H4 (cell line): ENCODE measurements around the gene TENM4. TPM values are rescaled to one million over a fixed set of nuclear protein-coding genes. Genes with fewer than 3 reads are reported as not detected.
A peak's percentile ranks its signal among the peaks of the same experiment; 100 is the strongest.

ENCODE experiments used
- DNase-seq: peaks from one replicate; pipeline ENCODE4 v3.0.0-alpha.2; 2015; ENCODE audit warnings: low spot score
- total RNA-seq: library from RNA; depleted of rRNA; stranded (reverse); fragments of >200 nt; shearing (Covaris generic); gene quantifications from 2 replicates; pipeline ENCODE4 v1.2.3, GENCODE V29; 2014; rRNA removed

The TENM4 gene
- 0.31 and 0.82 TPM in 2 replicates for total RNA-seq

GRCh38 chr11:79440571-79441460 lies at the start of gene TENM4:
Gene TENM4 (minus strand): TSS chr11:79441030. CDS start chr11:79069944, 371,086 bp downstream.
- DNase-seq, result peak; percentile 37

DNA sequence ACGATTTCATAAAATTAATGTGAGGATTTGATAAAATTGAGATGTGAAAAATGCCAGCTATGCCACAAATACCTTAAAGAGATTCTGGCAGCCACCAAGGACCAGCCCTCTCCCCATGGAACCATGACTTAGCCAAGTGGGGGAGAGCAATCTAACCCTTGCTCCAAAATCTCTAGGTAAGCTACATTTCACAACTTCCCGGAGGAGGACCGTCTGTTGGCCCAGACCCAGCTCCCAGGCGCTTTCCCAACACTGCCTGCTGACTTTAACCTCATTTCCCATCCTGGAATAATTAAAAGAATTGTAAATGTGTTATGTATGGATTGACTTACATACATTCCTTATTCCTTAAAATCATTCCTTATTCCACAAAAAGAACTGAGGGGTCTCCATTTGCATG lies 47.5 kb upstream of the TENM4 start:
- no peak for DNase-seq

DNA sequence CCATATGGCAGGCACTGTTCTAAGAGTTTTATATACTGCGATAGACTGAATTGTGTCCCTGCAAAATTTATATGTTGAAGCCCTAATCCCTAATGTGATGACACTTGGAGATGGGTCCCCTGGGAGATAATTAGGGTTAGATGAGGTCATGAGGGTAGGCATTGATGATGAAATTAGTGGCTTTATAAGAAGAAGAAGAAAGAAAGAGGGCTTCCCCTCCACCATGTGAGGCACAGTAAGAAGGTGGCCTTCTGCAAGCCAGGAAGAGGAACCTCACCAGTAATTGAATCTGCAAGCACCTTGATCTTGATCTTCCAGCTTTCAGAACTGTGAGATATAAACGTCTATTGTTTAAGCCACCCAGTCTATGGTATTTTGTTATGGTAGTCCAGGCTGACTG lies 46.6 kb upstream of the TENM4 start:
- no peak for DNase-seq

- DNase-seq, result no peak
Measured at GRCh38 chr11:79486242-79486984, 45.6 kb upstream of the TENM4 start.

DNA sequence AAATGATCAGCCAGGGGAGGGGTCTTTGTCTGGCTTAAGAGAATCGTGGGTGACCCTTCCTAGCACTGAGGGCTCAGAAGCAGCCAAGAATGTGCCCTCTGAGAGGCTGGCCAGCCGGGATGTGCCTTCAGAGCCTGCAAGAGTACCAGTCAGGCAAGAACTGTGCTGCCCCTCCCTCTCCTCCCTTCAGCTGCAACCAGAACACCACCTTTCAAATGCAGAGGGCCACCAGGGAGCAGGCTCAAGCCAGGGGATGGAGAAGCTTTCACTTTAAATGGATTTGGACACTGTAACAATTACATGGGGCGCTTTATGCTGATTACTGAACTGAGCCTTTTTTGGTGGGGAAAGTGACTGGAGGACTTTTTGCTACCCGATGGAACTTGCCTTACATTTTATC lies 44.9 kb upstream of the TENM4 start:
- no peak for DNase-seq

GRCh38 chr11:79484872-79485271 lies 44.0 kb upstream of the TENM4 start:
- DNase-seq, result no peak

DNA sequence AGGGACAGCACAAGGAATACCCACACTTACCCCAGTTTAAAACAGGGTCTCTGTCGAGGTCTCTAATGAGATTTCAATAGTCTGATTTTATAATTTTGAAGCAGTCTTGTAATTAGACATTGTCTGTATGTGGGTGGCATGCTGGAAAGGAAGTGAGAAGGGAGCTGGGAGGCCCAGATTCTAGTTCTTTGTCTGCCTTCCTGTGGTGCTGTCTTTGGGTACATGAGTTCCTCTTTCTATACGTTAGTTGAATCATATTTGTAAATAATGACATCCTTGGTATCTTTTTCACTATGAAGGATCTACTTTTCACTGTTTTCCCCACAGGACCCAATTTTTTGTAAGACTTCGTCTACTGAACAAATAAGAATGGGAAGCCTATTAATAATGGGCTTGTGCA lies 42.0 kb upstream of the TENM4 start:
- DNase-seq, result no peak

- DNase-seq, result no peak
Measured at GRCh38 chr11:79481795-79482194, 41.0 kb upstream of the TENM4 start.

DNA sequence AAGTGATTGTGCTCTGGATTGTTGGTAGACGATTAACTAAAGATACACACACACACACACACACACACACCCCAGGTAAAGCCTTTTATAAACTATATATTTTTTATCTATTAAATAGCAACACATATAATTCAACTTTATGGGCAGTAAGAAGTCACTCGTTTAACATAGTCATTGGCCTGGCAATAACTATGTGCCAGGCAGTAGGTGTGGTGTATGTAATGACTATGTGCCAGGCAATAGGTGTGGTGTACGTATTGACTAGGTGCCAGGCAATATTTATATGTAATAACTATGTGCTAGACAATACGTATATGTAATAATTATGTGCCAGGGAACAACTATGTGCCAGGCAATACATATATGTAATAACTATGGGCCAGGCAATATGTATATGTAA lies 40.0 kb upstream of the TENM4 start:
- no peak for DNase-seq

DNA sequence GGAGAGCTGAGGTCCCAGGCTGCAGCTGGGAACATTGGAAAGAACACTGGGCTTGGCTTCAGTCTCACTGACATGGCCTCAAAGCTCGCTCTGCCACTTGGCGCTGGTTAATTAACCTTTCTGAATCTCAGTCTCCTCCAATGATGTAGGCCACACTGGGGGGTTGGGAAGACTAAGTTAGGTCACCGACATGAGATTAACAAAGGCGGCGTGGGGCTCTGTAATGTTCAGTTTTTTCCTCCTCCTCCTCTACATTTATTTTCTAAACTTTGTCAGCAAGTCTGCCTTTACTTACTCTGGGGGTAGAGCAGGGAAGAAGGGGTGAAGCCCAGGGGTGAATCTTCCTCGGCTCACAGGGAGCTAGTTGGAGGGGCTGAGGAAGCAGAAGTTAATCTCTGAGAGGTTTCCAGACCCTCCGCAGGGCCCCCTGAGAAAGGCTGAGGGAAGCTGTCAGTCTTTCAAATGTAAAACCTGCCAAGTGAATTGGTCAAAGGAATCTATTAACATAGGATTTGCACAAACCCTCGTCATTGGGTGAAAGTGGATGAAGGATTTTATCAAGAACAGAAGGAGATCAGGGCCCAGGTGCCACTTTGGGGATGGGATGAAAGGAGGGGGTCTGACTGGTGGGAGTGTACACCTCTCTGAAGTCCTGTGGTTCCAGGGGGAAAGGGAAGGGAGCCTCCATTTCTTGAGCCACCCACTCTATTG lies 32.1 kb upstream of the TENM4 start:
- no peak for DNase-seq

DNA sequence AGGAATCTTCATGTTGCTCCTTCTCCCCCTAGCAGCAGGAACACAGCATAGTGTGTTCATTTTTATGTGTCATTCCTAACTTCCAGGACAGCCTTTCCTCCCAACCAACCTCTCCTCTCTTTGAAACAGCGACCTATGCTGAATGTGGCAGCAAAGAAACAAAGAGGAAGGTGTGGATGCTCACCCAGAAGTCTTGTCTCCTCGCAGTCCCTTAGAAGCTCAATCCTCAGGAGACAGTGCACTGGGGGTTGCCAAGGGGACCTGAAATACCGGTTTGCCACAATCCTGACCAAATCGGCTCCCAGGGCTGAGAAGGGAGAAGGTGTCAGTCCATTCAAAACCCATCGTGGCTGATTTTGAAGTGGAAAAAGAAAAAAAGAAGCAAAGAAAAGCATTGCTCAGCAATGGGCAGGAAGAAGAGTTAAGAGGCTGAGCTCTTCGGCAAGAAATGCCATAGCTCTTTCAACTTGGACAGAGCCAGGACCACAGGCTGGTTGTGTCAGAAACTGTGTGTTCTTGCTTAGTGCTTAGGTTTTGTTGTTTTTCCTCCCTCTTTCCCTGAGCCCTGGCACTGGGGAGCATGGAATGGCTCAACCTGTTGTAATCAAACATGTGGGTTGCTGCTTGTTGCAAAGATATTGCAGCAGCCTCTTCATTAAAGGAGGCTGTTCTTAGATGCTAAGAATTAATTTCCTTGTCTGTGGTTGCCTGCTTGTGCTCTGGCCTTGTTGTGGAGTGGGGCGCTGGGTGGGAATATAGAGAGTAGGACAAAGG lies 30.4 kb upstream of the TENM4 start:
- DNase-seq, result no peak

GRCh38 chr11:79470161-79470560 lies 29.3 kb upstream of the TENM4 start:
- no peak for DNase-seq

DNA sequence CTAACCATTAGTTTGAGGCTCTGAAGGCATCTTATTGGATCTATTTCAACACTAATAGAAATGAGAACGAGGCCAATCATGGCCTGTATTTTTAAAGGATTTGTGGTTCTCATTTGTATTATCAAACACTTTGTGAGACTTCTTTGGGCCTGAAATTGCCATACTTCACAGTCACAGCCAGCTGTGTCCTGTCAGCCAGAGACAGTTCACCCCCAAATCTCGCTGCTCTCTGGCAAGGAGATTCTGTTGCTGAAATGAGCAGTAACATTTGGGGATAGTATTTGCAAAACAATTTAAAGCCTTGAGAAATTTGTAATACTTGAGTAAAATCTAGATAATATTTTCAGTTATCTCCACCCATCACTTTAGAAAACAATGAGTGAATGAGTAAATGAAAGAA lies 26.9 kb upstream of the TENM4 start:
- no peak for DNase-seq

DNA sequence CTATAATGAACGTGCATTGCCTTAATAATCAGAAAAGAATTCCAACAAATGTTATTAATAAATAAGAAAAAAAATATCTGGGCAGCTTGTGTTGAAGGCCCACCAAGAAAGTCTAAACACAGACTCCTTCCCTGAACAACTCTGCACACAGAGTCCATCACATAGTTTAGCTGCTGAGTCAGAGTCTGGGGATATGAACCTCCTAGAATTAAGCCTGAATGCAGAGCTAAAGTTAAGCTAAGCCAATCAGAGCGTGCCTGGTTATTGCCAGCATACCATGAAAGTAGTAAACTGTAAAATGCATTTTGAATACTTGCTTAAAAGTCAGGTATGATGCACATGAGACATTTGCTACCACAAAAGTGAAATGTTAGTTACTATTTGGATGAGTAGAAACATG lies 25.6 kb upstream of the TENM4 start:
- peak; percentile 23 for DNase-seq

DNA sequence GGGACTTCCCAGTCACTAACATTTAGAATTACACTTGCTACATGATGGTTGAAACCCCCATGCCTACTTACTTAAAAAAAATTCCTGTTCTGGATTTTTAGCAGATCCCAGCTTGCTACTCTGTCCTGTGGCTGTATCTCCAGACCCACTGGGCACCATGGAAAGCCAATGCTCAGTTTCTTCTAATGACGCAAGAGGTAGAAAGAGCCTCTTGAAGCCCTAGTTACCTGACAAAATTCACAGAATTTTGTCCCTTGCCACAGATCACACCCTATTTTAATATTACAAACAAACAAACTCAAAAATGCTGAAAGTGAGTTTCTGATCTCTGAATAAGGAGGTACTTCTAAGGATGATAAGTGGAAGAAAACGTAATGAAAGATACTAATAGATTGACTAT lies 24.3 kb upstream of the TENM4 start:
- no peak for DNase-seq

DNA sequence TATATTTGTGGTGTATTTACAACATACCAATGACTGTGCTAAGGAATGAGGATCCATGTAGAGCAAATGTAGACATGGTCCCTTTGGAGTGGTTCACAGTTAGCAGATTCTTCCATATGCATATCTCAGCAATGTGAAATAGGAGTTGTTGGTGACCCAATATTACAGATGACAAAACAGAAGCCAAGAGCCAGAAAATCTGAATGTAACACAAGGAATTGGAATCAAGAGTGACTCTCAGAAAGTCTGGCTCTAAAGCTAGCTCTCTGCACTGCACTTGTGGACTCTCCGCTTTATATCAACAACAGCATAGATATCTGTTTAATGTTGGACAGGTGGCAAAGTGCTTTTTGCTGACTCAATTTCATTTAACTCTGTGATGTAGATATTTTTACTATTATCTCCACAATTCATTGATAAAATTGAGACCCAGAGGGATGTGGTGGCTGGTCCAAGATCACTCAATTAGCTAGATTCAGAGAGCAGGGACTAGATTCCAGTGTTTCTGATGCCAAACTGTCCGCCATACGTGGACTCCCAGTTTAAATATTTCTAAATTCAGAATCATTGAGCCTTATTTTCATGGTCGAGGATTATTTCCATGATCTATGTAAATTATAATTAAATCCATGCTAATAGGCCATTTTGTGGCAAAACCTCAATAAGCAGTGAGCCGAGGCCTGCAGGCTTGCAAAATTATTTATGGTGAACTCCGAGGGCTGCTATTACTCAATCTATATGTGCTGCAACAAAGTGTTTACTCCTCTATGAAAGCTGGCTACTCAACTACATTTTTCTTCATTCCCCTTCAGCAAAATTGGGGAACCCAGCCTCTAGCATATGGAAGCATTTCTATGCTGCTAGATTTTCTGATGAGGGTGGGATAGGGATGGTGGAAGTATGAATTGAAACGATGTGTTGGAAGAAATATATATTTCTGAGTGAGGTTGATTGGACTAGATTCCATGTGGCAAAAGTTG lies 21.1 kb upstream of the TENM4 start:
- DNase-seq, result no peak

DNA sequence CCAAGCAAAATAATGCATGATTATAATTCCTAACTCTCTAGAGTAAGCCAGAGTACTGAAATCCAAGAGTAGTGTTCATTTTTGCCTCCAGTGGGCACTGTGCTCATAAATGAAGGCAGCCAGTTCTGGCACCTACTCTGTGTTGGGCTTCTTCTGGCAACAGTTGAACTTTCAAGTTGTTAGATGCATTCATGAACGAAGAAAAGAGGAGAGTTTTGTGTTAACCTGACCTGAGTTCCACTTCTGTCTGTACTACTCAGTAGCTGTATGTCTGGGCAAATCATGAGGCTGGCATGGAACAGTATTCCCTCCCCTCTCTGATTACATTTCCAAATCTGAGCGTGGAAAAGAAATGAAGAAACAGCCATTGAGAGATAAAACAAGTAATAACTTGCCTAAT lies 20.3 kb upstream of the TENM4 start:
- peak; percentile 11 for DNase-seq

DNA sequence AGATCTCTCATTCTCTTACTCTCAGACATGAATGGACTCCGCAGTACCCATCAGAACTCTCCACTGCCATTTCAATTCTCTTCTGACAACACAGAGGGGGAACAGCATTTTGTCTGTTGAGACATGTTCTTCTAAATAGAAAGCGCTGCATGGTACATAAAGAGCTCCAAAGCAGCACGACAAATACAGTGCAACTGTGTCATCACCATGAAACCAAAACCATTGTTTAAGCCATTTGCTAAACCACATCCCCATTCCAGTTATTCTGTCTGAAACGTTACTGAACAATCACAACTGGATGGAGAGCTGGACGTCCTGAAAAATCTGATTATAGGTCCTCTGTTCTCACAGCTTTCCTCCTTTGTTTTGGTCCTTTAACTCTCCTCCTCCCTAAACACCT lies 17.9 kb upstream of the TENM4 start:
- DNase-seq, result no peak

- DNase-seq, result no peak
Measured at GRCh38 chr11:79456501-79456900, 15.7 kb upstream of the TENM4 start.

DNA sequence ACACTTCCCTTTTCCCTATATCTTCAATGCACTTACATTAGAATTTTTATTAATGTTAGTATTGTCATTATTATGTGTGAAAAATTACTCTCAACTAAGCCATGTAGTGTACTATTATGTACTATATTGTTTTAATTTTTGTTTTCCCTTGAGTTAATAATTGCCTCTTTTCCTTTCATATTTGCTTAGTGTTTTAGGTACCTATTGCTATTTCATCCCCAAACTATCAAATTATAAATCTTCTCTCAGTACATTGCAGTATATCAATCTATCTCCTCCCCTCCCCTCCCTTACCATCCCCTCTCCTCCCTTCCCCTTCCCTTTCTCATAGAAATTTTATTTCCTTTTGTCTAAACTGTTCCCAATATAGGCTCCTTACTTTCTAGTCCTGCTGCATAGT lies 12.8 kb upstream of the TENM4 start:
- DNase-seq, result no peak
